ENCODE data around the gene PLCB3.

PLCB3 gene

GRCh38 chr11:64252003-64252872, 908 bp downstream of the PLCB3 start:
- peak; percentile 70 for DNase-seq

DNA sequence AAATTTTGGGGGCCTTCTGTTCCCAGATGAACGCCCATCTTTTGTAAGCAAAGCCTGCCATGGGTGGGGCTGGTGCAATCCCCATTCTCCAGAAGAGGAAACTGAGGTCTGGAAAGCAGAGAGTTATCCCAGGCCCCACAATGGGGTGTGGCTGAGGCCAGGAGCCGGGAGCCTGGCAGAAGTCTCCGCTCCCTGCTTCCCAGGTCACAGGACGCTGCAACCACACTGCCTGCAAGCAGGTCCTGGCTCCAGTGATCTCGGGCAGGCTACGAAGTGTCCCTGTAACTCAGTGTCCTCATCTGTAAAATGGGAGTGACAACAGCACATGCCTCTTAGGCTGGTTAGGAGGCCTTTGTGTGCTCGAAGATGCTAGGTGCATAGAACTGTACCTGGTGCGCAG, 1.7 kb downstream of the PLCB3 start:
- DNase-seq, result no peak

GRCh38 chr11:64253481-64253880, 2.2 kb downstream of the PLCB3 start:
- no peak for DNase-seq

DNA sequence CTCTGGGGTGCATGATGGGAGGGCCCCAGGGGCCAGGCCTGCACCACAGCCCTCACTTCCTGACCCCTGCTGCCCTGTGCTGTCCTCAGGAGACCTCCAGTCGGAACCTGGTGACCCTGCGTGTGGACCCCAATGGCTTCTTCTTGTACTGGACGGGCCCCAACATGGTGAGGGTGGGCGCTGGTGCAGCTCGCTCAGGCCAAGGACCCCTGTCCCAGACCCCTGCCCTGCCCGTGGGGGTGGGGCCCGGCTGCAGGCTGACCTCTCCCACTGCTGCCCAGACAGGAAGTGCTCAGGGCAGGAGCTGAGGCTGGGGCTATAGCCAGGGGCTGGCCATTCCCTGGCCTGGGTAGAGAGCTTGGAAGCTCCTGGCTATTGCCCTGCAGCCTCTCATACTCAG, 3.0 kb downstream of the PLCB3 start:
- no peak for DNase-seq

DNA sequence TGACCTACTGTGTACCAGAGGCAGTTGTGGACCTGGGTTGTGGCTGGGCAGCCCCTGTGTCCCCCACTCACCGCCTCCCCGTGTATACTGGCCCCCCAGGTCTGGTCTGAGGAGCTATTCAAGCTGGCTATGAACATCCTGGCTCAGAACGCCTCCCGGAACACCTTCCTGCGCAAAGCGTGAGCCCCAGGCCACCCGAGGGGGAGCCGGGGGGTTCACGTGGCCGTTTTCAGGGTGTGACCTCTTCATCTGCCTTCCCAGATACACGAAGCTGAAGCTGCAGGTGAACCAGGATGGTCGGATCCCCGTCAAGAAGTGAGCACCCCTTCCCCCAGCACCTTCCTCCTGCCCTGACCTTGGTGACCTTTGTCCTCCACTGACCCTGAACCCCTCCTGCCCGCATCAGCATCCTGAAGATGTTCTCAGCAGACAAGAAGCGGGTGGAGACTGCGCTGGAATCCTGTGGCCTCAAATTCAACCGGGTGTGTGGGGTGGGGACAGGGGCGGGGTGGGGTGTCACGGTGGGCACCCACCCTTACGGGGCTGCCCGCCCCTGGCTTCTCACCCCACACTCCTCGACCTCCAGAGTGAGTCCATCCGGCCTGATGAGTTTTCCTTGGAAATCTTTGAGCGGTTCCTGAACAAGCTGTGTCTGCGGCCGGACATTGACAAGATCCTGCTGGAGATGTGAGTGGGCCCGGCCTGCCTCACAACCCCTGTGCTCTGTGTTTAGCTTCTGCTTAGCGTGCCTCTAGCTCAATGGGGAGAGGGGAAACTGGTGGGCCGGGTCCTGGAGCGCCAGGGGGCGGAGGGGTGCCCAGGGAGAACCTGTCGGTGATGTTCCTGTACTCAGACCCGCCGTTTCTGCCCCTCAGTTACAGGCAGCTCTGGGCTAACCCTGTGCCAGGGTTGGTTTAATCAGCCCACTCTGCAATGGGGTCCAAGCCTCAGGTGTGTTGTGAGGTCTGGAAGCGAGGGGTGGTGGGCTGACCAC, 4.1 kb downstream of the PLCB3 start:
- no peak for DNase-seq

- no peak for DNase-seq
These were observed 5.0 kb downstream of the PLCB3 start for GRCh38 chr11:64256300-64256699.

DNA sequence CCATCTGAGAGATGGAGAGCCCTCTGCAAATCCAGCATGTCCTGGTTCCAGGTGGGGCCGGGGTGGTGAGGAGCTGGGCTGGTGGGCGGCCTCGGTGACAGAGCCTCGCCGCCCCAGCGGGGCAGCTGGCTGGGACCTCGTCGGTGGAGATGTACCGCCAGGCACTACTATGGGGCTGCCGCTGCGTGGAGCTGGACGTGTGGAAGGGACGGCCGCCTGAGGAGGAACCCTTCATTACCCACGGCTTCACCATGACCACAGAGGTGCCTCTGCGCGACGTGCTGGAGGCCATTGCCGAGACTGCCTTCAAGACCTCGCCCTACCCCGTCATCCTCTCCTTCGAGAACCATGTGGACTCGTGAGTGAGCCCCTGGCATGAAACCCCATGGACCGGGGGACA, 7.0 kb downstream of the PLCB3 start:
- DNase-seq, result no peak

DNA sequence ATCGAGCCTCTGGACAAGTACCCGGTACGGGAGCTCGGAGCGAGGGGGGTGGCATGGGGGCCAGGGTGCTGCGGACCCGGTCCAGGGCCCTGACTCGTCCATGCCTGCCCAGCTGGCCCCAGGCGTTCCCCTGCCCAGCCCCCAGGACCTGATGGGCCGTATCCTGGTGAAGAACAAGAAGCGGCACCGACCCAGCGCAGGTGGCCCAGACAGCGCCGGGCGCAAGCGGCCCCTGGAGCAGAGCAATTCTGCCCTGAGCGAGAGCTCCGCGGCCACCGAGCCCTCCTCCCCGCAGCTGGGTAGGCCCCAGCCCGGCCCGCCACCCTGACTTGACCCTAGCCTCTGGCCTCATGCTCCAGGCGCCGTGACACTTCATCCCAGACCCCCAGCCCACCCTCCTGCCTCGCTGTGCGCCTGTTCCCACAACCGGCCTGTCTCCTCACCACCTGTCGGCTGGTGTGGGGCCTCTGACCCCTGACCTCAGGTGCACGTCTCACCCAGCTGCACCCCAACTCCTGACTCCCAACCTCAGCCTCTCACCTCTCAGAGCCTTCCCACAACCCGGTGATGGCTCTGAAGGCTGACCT, 7.7 kb downstream of the PLCB3 start:
- no peak for DNase-seq

DNA sequence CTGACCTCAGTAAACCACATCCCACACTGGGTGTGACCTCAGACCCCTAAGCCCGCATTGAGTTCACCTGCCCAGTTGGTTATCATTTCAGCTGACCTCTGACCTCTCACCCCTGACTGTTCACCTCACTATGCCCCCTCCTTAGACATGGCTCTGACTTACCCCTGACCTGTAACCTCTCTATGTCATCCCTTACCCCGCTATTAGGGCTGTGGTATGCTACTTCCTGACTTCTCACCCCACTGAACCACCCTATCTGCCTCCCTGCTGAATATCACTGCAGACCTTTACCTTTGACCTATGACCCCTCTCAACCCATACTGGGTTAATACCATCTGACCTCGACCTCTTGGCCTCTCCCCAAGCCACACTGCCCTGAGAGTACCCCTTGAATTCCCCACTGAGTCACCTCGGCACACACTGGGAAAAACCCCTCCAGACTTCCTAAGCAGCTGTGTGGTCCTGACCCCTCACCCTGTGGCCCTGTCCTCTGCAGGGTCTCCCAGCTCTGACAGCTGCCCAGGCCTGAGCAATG, 8.3 kb downstream of the PLCB3 start:
- DNase-seq, result no peak

DNA sequence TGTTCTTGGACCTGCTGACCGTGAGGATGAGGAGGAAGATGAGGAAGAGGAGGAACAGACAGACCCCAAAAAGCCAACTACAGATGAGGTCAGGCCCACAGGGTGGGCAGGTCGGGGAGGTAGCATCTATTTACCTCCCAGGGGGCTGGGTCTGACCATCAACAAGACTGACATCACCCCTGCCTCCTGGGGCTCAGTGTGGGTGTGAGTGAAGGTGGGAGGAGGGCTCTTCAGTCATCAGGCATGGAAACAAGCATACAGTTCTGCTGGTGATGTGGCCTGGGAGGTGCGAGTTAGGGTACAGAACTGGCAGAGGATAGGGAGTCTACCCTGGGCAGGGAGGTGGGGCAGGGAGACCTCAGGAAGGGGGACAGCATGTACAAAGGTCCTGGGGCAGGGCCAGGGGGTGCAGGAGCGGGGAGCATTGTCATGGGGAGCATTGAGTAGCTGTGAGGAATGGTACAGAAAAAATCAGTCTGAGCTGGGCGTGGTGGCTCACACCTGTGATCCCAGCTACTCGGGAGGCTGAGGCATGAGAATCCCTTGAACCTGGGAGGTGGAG, 8.9 kb downstream of the PLCB3 start:
- no peak for DNase-seq

DNA sequence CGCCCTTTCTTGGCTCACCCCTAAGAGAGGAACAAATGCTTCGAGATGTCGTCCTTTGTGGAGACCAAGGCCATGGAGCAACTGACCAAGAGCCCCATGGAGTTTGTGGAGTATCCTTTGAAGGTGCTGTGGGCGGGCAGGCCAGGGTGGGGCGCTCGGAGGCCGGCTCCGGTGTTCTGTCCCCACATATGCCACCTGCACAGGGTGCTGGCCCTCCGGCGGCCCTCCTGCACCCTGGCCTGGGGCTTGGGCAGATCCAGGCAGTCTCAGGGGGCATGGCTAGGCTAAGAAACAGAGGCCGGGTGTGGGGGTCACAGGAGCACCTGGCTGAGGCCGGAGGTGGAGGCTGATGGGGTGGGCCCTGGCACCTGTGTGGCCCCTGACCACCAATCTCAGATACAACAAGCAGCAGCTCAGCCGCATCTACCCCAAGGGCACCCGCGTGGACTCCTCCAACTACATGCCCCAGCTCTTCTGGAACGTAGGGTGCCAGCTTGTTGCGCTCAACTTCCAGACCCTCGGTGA, 10.3 kb downstream of the PLCB3 start:
- DNase-seq, result no peak

- DNase-seq, result no peak
These were observed 11.1 kb downstream of the PLCB3 start for GRCh38 chr11:64262271-64263002.

- peak; percentile 33 for DNase-seq
These were observed 12.0 kb downstream of the PLCB3 start for GRCh38 chr11:64263021-64263946.

GRCh38 chr11:64263947-64264317, 12.6 kb downstream of the PLCB3 start:
- DNase-seq, result no peak

DNA sequence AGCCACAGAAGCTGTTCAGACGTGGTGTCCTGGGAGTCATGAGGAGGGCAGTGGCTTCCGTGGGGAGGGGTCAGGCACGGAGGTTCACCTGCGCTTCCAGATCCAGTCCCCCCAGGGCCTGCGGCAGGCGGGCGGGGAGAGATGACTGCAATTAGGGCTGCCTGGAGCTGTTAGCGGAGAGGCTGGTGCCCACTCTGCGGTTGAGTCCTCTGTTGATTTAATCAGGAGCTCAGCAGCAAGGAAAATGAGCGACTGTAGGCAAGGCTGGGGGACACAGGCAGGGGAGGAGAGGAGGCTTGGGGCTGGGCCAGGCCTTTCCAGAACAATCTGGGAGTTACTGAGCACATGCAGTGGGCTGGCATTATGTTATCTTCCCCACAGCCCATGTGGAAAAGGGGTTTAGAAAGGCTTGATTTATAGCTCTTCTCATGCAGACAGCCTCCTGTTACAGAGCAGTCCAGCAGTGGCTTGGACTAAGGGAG, 13.1 kb downstream of the PLCB3 start:
- no peak for DNase-seq

GRCh38 chr11:64265176-64266160, 14.1 kb downstream of the PLCB3 start:
- DNase-seq, result no peak

GRCh38 chr11:64266339-64266738, 15.0 kb downstream of the PLCB3 start:
- DNase-seq, result peak; percentile 45

DNA sequence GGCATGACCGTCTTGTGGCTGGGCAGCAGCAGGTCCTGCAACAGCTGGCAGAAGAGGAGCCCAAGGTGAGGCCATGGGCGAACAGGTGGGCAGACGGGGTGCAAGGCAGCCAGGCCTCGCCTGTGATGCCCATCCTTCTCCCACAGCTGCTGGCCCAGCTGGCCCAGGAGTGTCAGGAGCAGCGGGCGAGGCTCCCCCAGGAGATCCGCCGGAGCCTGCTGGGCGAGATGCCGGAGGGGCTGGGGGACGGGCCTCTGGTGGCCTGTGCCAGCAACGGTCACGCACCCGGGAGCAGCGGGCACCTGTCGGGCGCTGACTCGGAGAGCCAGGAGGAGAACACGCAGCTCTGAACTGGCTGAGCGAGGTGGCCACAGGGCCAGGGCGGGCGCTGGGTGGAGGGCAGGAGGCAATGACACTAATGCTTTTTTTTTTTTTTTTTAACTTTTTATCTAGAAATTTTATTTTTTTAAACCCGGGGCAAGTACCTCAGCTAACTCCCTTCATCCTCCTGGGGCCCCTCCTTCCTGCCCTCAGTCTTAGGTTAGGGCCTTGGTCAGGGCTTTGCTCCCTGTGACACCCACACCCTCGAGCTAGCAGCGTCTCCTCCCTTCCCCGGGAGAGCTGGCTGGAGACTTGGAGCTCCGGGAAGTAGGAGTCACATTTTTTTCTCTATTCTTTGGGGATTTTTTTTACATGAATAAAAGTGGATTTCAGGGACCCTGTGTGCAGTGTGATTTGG, 16.0 kb downstream of the PLCB3 start:
- DNase-seq, result no peak

All from NCI-H226 (cell line).